CD4-positive, alpha-beta memory T cell (primary cell): Measurements from ENCODE around the gene HOXB3. TPM values are rescaled to one million over a fixed set of nuclear protein-coding genes. Genes with fewer than 3 reads are reported as not detected.

ENCODE experiments used
- CTCF ChIA-PET: fragments of 350-600 bp; sonication (Branson Sonifier 250); formaldehyde crosslinking; loops from one replicate; lab custom pipeline; 2021; ENCODE audit warnings: inconsistent platforms; ENCODE audit not compliant: partially characterized antibody; lab: Charles Lee
- POLR2A ChIA-PET: fragments of 350-600 bp; sonication (Branson Sonifier 250); formaldehyde crosslinking; loops from one replicate; lab custom pipeline; 2021; ENCODE audit not compliant: partially characterized antibody; lab: Charles Lee
- DNase-seq, 5 donors: peaks; one replicate each; pipeline versions ENCODE4 v3.0.0 to v3.0.0-alpha.2; 2020 to 2022; ENCODE audit warnings: mixed read lengths in 1 of 5
- H3K27ac ChIP-seq: one replicate; pipeline ENCODE4 v1.7.0; 2013; ENCODE audit warnings: low read depth, low read length
- H3K27me3 ChIP-seq: 2 replicates; pipeline ENCODE4 v1.7.0; 2013; ENCODE audit warnings: mild to moderate bottlenecking, low read length, moderate library complexity; ENCODE audit not compliant: insufficient read depth
- H3K36me3 ChIP-seq: 2 replicates; pipeline ENCODE4 v1.7.0; 2013; ENCODE audit warnings: mild to moderate bottlenecking, low read length, moderate library complexity; ENCODE audit not compliant: insufficient read depth
- H3K4me1 ChIP-seq: 2 replicates; pipeline ENCODE4 v1.7.0; 2013; ENCODE audit warnings: mild to moderate bottlenecking, low read length, moderate library complexity; ENCODE audit not compliant: insufficient read depth
- H3K4me3 ChIP-seq, 2 donors: one replicate each; pipeline ENCODE4 v1.7.0; 2013; ENCODE audit warnings: low read length in 2 of 2, mild to moderate bottlenecking in 1 of 2
- H3K9me3 ChIP-seq, 2 donors: one replicate each; pipeline ENCODE4 v1.7.0; 2013; ENCODE audit warnings: low read length in 2 of 2, control low read depth in 1 of 2; ENCODE audit not compliant: control insufficient read depth in 1 of 2
- H3K27ac Mint-ChIP-seq, 7 donors: one replicate each; pipeline ENCODE4 v1.8.0; 2020 to 2021; ENCODE audit warnings: mixed read lengths in 7 of 7, mild to moderate bottlenecking in 6 of 7, inconsistent platforms in 3 of 7, moderate library complexity in 3 of 7
- H3K27me3 Mint-ChIP-seq, 2 donors: one replicate each; pipeline ENCODE4 v1.8.0; 2020 to 2021; ENCODE audit warnings: mixed read lengths in 2 of 2
- H3K36me3 Mint-ChIP-seq, 2 donors: one replicate each; pipeline ENCODE4 v1.8.0; 2020 to 2021; ENCODE audit warnings: mixed read lengths in 2 of 2, inconsistent platforms in 1 of 2, mild to moderate bottlenecking in 1 of 2
- H3K4me1 Mint-ChIP-seq, 4 donors: one replicate each; pipeline ENCODE4 v1.8.0; 2020 to 2021; ENCODE audit warnings: mixed read lengths in 4 of 4, mild to moderate bottlenecking in 1 of 4
- H3K4me3 Mint-ChIP-seq, 8 donors: one replicate each; pipeline ENCODE4 v1.8.0; 2020 to 2021; ENCODE audit warnings: mixed read lengths in 8 of 8, mild to moderate bottlenecking in 7 of 8, moderate library complexity in 6 of 8, inconsistent platforms in 3 of 8
- H3K9me3 Mint-ChIP-seq, 8 donors: one replicate each; pipeline ENCODE4 v1.8.0; 2020 to 2021; ENCODE audit warnings: mixed read lengths in 8 of 8, mild to moderate bottlenecking in 5 of 8, inconsistent platforms in 3 of 8, moderate library complexity in 1 of 8
- intact Hi-C: fragments of 100-400 bp; cut with micrococcal nuclease; formaldehyde crosslinking; loops from one replicate; pipeline ENCODE4 v1.15.1; 2023
- polyA plus RNA-seq, 2 donors: library from polyadenylated mRNA; unstranded; fragments of 300-500 nt; fragmentation: Illumina TruSeq; gene quantifications; one replicate each; pipeline ENCODE4 v1.2.3, GENCODE V29; 2021
- total RNA-seq, 2 experiments: library from RNA; stranded (reverse); gene quantifications; one replicate each; pipeline ENCODE4 v1.2.3, GENCODE V29; 2021

Gene HOXB3
- total and polyA plus RNA-seq, 4 experiments from 2014 or later, result 0.10 to 14.5 (median 11.2) TPM; not detected in 1

DNA sequence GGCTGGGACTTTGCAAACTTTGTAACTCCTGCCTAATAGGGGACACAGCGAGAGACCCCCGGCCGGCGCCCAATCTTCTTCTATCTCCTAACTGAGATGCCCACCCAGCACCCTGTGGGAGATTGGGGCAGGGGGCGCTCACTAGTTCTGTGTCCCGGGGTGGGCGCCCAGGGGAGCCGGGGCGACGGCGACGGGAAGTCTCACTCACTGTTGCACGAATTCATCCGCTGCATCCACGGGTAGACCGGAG is 7.4 kb upstream of the HOXB3 start:
- Mint-ChIP-seq H3K9me3 (no peaks in the 10 kb centered on the region), H3K36me3 (no peaks in the 10 kb centered on the region), H3K27ac (peak overlapping the region in 3 of 7 donors; percentile 13 to 73 (median 31)), H3K4me1 (peaks cover 27 to 58% (median 45%) of the 10 kb centered on the region in 4 donors), H3K4me3 (peak overlapping the region; percentile 75 to 93 (median 86)), H3K27me3 (peaks cover 53 to 80% of the 10 kb centered on the region in 2 donors)
- DNase-seq, result peak in 3 of 5 donors; percentile 45 to 52 (median 52)
- Histone ChIP-seq H3K36me3 (no peaks in the 10 kb centered on the region), H3K4me1 (peaks cover 52% of the 10 kb centered on the region), H3K9me3 (no peaks in the 10 kb centered on the region), H3K4me3 (peak overlapping the region; percentile 54 to 57), H3K27ac (no peak overlapping the region), H3K27me3 (peaks cover 76% of the 10 kb centered on the region)
- ChIA-PET CTCF (no interaction called here), POLR2A (no interaction called here)
- intact Hi-C loops, result no loop called here

DNA sequence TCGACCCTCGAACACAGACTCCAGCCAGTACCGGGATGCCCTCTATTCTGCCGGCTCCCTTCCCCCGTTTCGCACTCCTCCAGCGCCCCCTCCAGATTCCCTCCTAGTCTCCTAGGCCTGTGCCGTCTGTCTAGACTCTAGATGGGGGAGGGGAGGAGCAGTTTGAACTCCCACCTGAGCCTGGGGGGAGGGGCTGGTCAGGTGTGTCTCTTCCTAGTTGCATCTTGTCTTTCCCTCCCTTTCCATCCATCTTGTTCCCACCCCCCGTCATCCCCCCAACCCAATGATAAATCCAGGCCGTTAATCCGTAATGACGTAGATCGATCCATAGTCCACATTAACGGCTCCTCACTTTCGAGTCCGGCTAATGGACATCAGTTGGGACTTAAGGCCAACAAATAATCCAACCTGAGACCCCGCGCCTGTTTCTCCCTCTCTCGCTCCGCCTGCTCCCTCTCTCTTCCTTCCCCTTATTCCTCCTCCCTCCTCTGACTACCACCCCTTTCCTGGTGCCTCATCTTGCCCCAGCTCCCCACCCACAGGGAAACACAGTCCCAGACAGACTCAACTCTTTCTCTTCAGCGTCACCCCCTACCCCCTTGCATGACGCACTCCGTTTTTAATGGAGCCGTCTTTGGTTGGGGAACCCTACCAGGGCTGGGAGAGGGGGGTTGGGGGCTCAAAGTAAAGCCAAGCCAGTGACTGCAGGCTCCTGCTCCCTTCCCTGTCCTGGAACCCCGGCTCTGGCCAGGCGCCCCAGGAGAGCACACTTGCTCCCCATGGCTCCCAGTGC is 6.9 kb upstream of the HOXB3 start:
- intact Hi-C loops, result no loop called here
- H3K9me3 Mint-ChIP-seq, result no peaks in the 10 kb centered on the region
- H3K36me3 Mint-ChIP-seq, result no peaks in the 10 kb centered on the region
- Histone ChIP-seq H3K36me3 (no peaks in the 10 kb centered on the region), H3K9me3 (no peaks in the 10 kb centered on the region), H3K27ac (no peak overlapping the region), H3K4me3 (peak overlapping the region; percentile 47 to 54), H3K27me3 (peaks cover 72% of the 10 kb centered on the region), H3K4me1 (peaks cover 52% of the 10 kb centered on the region)
- H3K4me1 Mint-ChIP-seq, result peaks cover 26 to 58% (median 43%) of the 10 kb centered on the region in 4 donors
- peaks cover 55 to 78% of the 10 kb centered on the region in 2 donors for H3K27me3 Mint-ChIP-seq
- H3K4me3 Mint-ChIP-seq, result peak overlapping the region; percentile 67 to 93 (median 86)
- CTCF ChIA-PET, result interaction anchor here (0.6 to 1.2 kb wide), 4 partner anchors 17 to 263 kb away, joined by 3 to 4 read pairs (median 3); no protein-coding TSS in a partner anchor
- POLR2A ChIA-PET, result interaction anchor here (1.3 kb wide), 1 partner anchor 17 kb away, joined by 4 read pairs; no protein-coding TSS in a partner anchor
- peak overlapping the region in 4 of 7 donors; percentile 13 to 73 (median 28) for H3K27ac Mint-ChIP-seq
- no peak for DNase-seq

DNA sequence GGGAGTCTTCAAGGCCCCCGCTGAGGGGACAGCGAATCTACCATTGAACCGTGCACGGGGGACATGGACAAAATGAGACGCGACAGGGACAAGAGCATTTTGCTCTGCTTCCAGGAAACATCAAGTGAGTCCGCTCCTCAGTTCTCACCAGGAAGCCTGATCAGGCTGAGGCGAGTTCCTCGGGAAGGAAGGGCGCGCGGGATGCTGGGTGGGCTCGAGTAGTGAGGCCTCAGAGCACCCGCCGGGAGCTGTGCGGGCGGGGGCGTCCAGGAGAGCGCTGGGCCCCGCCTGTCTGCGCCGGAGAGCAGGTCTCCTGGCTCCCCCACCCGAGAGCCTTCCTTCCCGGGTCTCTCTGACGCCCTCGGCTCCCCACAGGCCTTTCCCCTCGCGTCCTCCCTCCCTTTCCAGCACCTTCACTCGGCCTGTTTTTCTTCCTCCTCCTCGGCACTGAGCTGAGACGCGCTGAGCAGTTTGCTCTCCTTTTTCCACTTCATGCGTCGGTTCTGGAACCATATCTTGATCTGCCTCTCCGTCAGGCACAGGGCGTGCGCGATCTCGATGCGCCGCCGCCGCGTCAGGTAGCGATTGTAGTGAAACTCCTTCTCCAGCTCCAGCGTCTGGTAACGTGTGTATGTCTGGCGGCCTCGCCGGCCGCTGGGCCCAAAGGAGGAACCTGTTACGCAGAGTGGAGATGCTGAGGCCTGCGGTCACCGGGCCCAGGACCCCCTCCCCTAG is 6.1 kb upstream of the HOXB3 start:
- no peaks in the 10 kb centered on the region for H3K36me3 Mint-ChIP-seq
- H3K4me1 Mint-ChIP-seq, result peaks cover 23 to 52% (median 42%) of the 10 kb centered on the region in 4 donors
- no peaks in the 10 kb centered on the region for H3K9me3 Mint-ChIP-seq
- Histone ChIP-seq H3K9me3 (no peaks in the 10 kb centered on the region), H3K4me3 (peak overlapping the region in 1 of 2 donors; percentile 47), H3K27ac (no peak overlapping the region), H3K36me3 (no peaks in the 10 kb centered on the region), H3K4me1 (peaks cover 46% of the 10 kb centered on the region), H3K27me3 (peaks cover 65% of the 10 kb centered on the region)
- intact Hi-C loops, result no loop called here
- peak overlapping the region in 4 of 7 donors; percentile 23 to 73 (median 42) for H3K27ac Mint-ChIP-seq
- peak in 1 of 5 donors; percentile 64 for DNase-seq
- H3K27me3 Mint-ChIP-seq, result peaks cover 55 to 78% of the 10 kb centered on the region in 2 donors
- ChIA-PET POLR2A (interaction anchor here (1.3 kb wide), 1 partner anchor 18 kb away, joined by 4 read pairs; no protein-coding TSS in a partner anchor), CTCF (interaction anchor here (0.6 to 6.0 kb wide), 7 partner anchors 12 to 288 kb away, joined by 3 to 59 read pairs (median 3); no protein-coding TSS in a partner anchor)
- peak overlapping the region; percentile 67 to 93 (median 86) for H3K4me3 Mint-ChIP-seq

DNA sequence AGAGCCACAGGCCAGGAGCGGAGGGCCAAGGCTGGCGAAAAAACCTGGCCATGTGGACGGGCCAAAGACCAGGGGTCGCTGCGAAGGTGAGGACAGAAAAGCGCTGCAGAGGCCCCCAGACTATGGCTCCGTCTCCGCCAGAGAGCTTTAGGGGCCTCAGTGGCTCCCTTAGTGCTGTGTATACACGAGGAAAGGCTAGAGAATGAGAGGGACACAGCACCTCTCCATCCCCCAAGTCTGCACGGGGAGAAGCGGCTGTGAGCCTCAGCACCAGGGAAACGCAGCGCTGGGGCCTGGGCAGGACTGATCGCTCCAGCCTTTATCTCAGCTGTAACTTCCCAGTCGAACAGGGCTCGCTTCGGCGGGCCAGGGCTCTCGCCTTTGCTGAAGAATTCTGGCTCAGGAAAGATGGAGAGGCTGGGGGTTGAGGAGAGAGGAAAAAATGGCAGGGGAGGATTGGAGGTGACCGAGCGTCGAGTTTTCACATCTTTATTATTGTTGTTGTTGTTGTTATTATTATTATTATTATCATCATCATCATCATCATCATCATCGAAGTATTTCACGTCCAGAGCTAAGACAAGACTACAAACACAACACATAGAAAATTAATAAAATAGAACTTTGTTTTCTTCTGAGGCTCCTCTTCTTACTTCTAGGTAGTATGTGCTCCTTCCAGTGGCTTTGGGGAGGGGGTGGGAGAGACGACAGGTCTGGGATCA is 5.4 kb upstream of the HOXB3 start:
- peaks cover 53 to 77% of the 10 kb centered on the region in 2 donors for H3K27me3 Mint-ChIP-seq
- H3K36me3 Mint-ChIP-seq, result no peaks in the 10 kb centered on the region
- Histone ChIP-seq H3K36me3 (no peaks in the 10 kb centered on the region), H3K27ac (no peak overlapping the region), H3K4me1 (peaks cover 46% of the 10 kb centered on the region), H3K9me3 (no peaks in the 10 kb centered on the region), H3K27me3 (peaks cover 59% of the 10 kb centered on the region), H3K4me3 (no peak overlapping the region)
- ChIA-PET POLR2A (interaction anchor here (1.3 kb wide), 1 partner anchor 19 kb away, joined by 4 read pairs; no protein-coding TSS in a partner anchor), CTCF (interaction anchor here (0.7 to 6.0 kb wide), 10 partner anchors 11 to 515 kb away, joined by 3 to 59 read pairs (median 6); no protein-coding TSS in a partner anchor)
- H3K4me1 Mint-ChIP-seq, result peaks cover 23 to 53% (median 42%) of the 10 kb centered on the region in 4 donors
- peak overlapping the region in 1 of 7 donors; percentile 23 for H3K27ac Mint-ChIP-seq
- peak overlapping the region in 4 of 8 donors; percentile 14 to 41 (median 28) for H3K4me3 Mint-ChIP-seq
- DNase-seq, result no peak
- H3K9me3 Mint-ChIP-seq, result peaks cover 0 to under 1% (median 0%) of the 10 kb centered on the region in 8 donors
- intact Hi-C loops, result no loop called here

DNA sequence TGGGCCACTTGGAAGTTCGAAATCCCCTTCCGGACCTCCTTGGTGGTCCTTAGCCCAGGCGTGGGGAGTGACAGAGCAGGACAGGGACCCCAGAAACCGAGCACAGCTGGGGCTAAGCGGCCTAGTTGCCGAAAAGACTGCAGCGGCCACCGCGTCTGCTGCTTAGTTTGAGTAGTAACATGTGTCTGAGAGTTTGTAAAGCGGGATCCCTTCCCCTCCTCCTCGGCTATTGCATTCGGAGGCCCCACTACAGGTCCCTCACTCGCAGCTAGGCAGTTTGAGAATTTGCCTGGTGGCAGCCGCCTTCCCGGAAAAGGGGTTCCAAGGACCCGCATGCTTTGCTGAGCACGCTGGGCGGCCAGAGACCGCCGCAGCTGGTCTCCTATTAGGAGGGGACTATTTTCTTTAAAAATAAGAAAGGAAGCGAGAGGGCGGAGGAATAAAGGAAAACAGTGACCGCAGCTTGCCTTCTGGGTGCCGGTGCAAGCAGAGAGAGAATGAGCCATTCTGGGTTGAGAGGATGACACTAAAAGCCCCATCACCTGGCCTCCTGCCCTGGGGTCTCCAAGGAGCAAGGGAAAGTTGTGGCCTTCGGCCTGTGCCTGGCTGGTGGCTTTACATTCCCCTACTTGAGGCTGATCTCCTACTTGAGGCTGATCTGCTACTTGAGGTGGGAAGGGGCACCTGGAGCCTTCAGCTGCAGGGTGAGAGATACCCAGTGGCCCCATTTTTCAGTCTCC is 4.7 kb upstream of the HOXB3 start:
- CTCF ChIA-PET, result interaction anchor here (0.7 to 6.0 kb wide), 10 partner anchors 24 to 515 kb away, joined by 3 to 59 read pairs (median 29); no protein-coding TSS in a partner anchor
- Mint-ChIP-seq H3K9me3 (peaks cover 0 to 2% (median 0%) of the 10 kb centered on the region in 8 donors), H3K27ac (no peak overlapping the region), H3K27me3 (peaks cover 49 to 75% of the 10 kb centered on the region in 2 donors), H3K4me3 (peak overlapping the region in 1 of 8 donors; percentile 26), H3K4me1 (peaks cover 23 to 56% (median 42%) of the 10 kb centered on the region in 4 donors), H3K36me3 (no peaks in the 10 kb centered on the region)
- peaks cover 53% of the 10 kb centered on the region for H3K27me3 ChIP-seq
- peaks cover 46% of the 10 kb centered on the region for H3K4me1 ChIP-seq
- POLR2A ChIA-PET, result no interaction called here
- H3K4me3 ChIP-seq, result no peak overlapping the region
- H3K36me3 ChIP-seq, result no peaks in the 10 kb centered on the region
- H3K27ac ChIP-seq, result no peak overlapping the region
- intact Hi-C loops, result loop anchor here (1.0 to 5.0 kb wide), 2 partner anchors 102 to 567 kb away; no protein-coding TSS in a partner anchor
- H3K9me3 ChIP-seq, result no peaks in the 10 kb centered on the region
- no peak for DNase-seq
